ENCODE data around the gene PACSIN1. TPM values are rescaled to one million over a fixed set of nuclear protein-coding genes. Genes with fewer than 3 reads are reported as not detected.

Gene PACSIN1
- total RNA-seq, 3 donors from 2014 or later (not counting 1 experiment from before 2014, with no cell fraction given): 2.2 to 6.6 (median 3.9) TPM

DNA sequence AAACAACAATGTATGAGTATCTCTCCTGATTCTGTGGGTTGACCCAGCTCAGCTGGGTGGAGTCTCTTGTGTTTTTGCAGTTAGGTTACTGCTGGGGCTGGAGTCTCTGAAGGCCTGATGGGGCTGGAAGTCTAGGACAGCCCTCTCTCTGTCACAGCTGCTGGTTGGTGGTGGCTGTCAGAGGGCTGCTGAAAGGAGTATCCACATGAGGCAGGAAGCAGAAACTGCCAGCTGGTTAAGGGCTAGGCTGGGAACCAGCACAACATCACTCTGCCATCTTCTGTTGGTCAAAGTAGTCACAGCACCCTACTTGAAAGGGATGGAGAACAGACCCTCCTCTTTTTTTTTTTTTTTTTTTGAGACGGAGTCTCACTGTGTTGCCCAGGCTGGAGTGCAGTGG lies 10.0 kb upstream of the PACSIN1 start:
- H3K27ac ChIP-seq (ENCODE audit: low read length): no peak overlapping the region
- 83% methylated on average over 1 of the region's 1 CpG for WGBS (ENCODE audit: insufficient coverage)
- TF ChIP-seq, protein P1, sequence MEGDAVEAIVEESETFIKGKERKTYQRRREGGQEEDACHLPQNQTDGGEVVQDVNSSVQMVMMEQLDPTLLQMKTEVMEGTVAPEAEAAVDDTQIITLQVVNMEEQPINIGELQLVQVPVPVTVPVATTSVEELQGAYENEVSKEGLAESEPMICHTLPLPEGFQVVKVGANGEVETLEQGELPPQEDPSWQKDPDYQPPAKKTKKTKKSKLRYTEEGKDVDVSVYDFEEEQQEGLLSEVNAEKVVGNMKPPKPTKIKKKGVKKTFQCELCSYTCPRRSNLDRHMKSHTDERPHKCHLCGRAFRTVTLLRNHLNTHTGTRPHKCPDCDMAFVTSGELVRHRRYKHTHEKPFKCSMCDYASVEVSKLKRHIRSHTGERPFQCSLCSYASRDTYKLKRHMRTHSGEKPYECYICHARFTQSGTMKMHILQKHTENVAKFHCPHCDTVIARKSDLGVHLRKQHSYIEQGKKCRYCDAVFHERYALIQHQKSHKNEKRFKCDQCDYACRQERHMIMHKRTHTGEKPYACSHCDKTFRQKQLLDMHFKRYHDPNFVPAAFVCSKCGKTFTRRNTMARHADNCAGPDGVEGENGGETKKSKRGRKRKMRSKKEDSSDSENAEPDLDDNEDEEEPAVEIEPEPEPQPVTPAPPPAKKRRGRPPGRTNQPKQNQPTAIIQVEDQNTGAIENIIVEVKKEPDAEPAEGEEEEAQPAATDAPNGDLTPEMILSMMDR (IDR thresholded peaks at IDR 0.05): no peak
- H3K9me3 ChIP-seq (ENCODE audit: control insufficient read depth, insufficient read depth, low read length): peaks cover 5% of the 10 kb centered on the region
- no peaks in the 10 kb centered on the region for H3K27me3 Mint-ChIP-seq (ENCODE audit: low read depth in 2 of 2)
- no peaks in the 10 kb centered on the region for H3K4me1 ChIP-seq (ENCODE audit: control insufficient read depth, insufficient read depth, low read length)
- no peak overlapping the region for H3K4me3 Mint-ChIP-seq
- H3K27me3 ChIP-seq (ENCODE audit: control insufficient read depth, insufficient read depth, low read length): no peaks in the 10 kb centered on the region
- H3K4me1 Mint-ChIP-seq: no peaks in the 10 kb centered on the region
- intact Hi-C loops (cut with micrococcal nuclease): no loop called here
- H3K36me3 Mint-ChIP-seq: no peaks in the 10 kb centered on the region
- H3K4me3 ChIP-seq (ENCODE audit: low read length): no peak overlapping the region
- DNase-seq (no peak), ATAC-seq (no peak)
- no peaks in the 10 kb centered on the region for H3K36me3 ChIP-seq (ENCODE audit: control insufficient read depth, insufficient read depth, low read length)
- peaks cover 0 to 3% of the 10 kb centered on the region in 2 donors for H3K9me3 Mint-ChIP-seq
- H3K27ac Mint-ChIP-seq: no peak overlapping the region

DNA sequence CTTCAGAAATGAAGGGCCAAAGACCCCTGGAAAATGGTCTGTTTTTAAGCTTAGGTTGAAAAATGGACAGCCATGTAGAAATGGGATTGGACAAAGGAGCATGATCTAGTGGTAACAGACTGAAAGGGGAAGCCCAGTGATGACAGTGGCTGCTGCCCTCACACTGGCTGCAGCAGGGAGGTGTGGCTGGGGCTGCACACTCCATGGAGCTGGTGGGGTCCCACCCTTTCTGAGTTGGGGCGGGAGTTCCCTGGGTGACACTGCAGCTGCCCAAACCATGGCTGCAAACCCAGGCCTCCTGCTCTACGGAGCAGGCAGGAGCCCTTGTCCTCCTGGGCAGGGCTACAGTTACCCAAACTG lies 8.5 kb upstream of the PACSIN1 start:
- Mint-ChIP-seq H3K27ac (no peak overlapping the region), H3K4me1 (no peaks in the 10 kb centered on the region), H3K4me3 (no peak overlapping the region), H3K36me3 (no peaks in the 10 kb centered on the region), H3K9me3 (no peaks in the 10 kb centered on the region), H3K27me3 (ENCODE audit: low read depth in 2 of 2) (peaks cover 0 to 3% of the 10 kb centered on the region in 2 donors)
- Histone ChIP-seq H3K36me3 (ENCODE audit: control insufficient read depth, insufficient read depth, low read length) (no peaks in the 10 kb centered on the region), H3K4me3 (ENCODE audit: low read length) (no peak overlapping the region), H3K27ac (ENCODE audit: low read length) (no peak overlapping the region), H3K9me3 (ENCODE audit: control insufficient read depth, insufficient read depth, low read length) (no peaks in the 10 kb centered on the region), H3K27me3 (ENCODE audit: control insufficient read depth, insufficient read depth, low read length) (no peaks in the 10 kb centered on the region), H3K4me1 (ENCODE audit: control insufficient read depth, insufficient read depth, low read length) (no peaks in the 10 kb centered on the region)
- WGBS (ENCODE audit: insufficient coverage): 75% methylated on average over 2 of the region's 2 CpGs
- TF ChIP-seq, protein P1 (IDR thresholded peaks at IDR 0.05): no peak
- ATAC-seq: no peak
- intact Hi-C loops (cut with micrococcal nuclease): no loop called here
- no peak for DNase-seq

DNA sequence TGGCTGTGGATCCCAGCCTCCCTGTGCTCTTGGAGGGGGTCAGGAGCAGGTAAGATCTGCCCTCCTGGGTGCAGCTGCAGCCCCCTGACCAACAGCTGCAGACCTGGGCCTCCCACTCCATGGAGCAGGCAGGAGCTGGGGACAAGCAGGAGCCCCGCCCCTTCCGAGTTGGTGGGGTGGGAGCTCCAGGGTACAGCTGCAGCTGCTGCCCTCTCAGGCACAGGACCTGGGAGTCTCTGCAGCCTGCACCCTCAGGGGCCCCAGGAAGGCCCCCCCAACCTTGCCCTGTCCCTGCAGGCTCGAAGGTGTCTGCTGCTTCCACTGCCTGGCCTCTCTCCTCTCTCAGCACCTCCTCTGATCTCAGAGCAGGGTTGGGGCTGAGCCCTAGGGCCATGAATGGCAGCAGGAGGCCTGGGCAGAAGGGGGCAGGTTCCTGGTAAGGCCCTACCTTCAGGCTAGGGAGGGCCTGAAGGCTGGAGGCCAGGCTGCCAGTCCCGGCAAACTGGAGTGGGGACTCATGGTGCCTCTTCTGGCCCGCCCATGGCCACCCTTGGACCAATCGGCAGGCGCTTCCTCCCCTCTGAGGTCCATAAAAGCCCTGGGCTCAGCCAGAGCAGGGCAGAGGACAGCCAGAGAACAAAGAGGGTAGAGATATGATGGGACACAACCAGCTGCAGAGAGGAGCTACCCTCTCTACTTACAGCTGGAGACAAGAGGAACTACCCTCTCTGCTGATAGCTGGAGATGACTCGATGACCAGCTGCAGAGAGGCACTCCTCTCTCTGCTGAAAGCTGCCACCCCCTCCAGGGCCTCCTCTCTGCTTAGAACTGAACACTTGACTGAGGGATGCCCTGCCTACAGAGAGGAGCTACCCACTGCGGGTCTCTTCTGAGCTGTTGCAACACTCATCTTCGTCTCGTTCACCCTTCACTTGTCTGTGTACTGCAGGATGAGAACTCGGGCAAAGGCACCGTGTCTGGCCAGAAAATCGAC lies 7.8 kb upstream of the PACSIN1 start:
- H3K4me3 ChIP-seq (ENCODE audit: low read length): no peak overlapping the region
- no peaks in the 10 kb centered on the region for H3K4me1 ChIP-seq (ENCODE audit: control insufficient read depth, insufficient read depth, low read length)
- Mint-ChIP-seq H3K4me3 (no peak overlapping the region), H3K4me1 (no peaks in the 10 kb centered on the region), H3K9me3 (no peaks in the 10 kb centered on the region), H3K36me3 (no peaks in the 10 kb centered on the region), H3K27ac (no peak overlapping the region), H3K27me3 (ENCODE audit: low read depth in 2 of 2) (peaks cover 0 to 6% of the 10 kb centered on the region in 2 donors)
- DNase-seq: no peak
- H3K9me3 ChIP-seq (ENCODE audit: control insufficient read depth, insufficient read depth, low read length): no peaks in the 10 kb centered on the region
- intact Hi-C loops (cut with micrococcal nuclease): no loop called here
- TF ChIP-seq, protein P1 (IDR thresholded peaks at IDR 0.05): no peak
- no peak overlapping the region for H3K27ac ChIP-seq (ENCODE audit: low read length)
- H3K36me3 ChIP-seq (ENCODE audit: control insufficient read depth, insufficient read depth, low read length): no peaks in the 10 kb centered on the region
- H3K27me3 ChIP-seq (ENCODE audit: control insufficient read depth, insufficient read depth, low read length): no peaks in the 10 kb centered on the region
- no peak for ATAC-seq
- WGBS (ENCODE audit: insufficient coverage): 84% methylated on average over 14 of the region's 14 CpGs
